ENCODE measurements around the gene KCNJ11. TPM values are rescaled to one million over a fixed set of nuclear protein-coding genes. Genes with fewer than 3 reads are reported as not detected.

Gene KCNJ11
- total and polyA plus RNA-seq, 2 of the 8 experiments (the other 6 are each of a cell fraction or from before 2014, with no cell fraction given): 3.8 to 6.3 TPM

- Histone ChIP-seq H2BK20ac (ENCODE audit: low read length) (no peak overlapping the region), H3K36me3 (ENCODE audit: control insufficient read depth in 2 of 4, insufficient read depth in 4 of 4, low read length in 3 of 4) (no peaks in the 10 kb centered on the region), H3K14ac (ENCODE audit: insufficient read length) (no peak overlapping the region), H3K4me1 (replicated peaks in 1 of 4; ENCODE audit: control insufficient read depth in 3 of 4, insufficient read depth in 4 of 4, low read length in 3 of 4) (0 out of 7 replicates have a peak, but pooled peaks cover 0 to 4% (median 0%) of the 10 kb centered on the region in 4 experiments), H2AFZ (ENCODE audit: low read length) (no peak overlapping the region), H4K8ac (ENCODE audit: extremely low read depth, insufficient read depth, low read length) (no peak overlapping the region), H3K18ac (ENCODE audit: extremely low read depth, low read length) (no peak overlapping the region), H3K23ac (ENCODE audit: insufficient read length) (no peak overlapping the region), H3K23me2 (ENCODE audit: low read depth, low read length) (no peaks in the 10 kb centered on the region), H3K9me3 (ENCODE audit: insufficient read depth in 2 of 2, low read depth in 1 of 2, low read length in 1 of 2) (peaks cover 7 to 9% of the 10 kb centered on the region in 2 experiments; a peak in 2 of 4 replicates), H4K5ac (ENCODE audit: insufficient read length, low read depth, low read length) (no peak overlapping the region), H3K79me2 (ENCODE audit: control insufficient read depth in 1 of 2, insufficient read depth in 2 of 2, low read length in 2 of 2) (no peaks in the 10 kb centered on the region), H2BK120ac (replicated peaks; ENCODE audit: low read depth, low read length) (no peak overlapping the region), H3K27ac (ENCODE audit: low read depth, low read length) (no peak overlapping the region), H2BK5ac (ENCODE audit: low read depth, low read length) (no peak overlapping the region), H2BK12ac (ENCODE audit: low read depth, low read length) (no peak overlapping the region), H3K27me3 (replicated peaks in 1 of 4; ENCODE audit: control insufficient read depth in 3 of 4, extremely low read depth in 1 of 4, insufficient read depth in 3 of 4, low read length in 3 of 4) (no peaks in the 10 kb centered on the region), H3K4ac (replicated peaks; ENCODE audit: insufficient read length, low read depth, low read length) (no peak overlapping the region), H3K79me1 (ENCODE audit: low read depth, low read length) (no peaks in the 10 kb centered on the region; the same call in 1 of the 2 replicates), H3K9ac (replicated peaks in 1 of 4; ENCODE audit: extremely low read depth in 1 of 4, low read depth in 3 of 4, low read length in 3 of 4) (no peak overlapping the region), H2AK5ac (ENCODE audit: low read depth, low read length) (no peak overlapping the region), H3K4me3 (ENCODE audit: extremely low read depth in 1 of 4, insufficient read depth in 2 of 4, low read depth in 3 of 4, low read length in 4 of 4) (no peak overlapping the region), H3K56ac (replicated peaks; ENCODE audit: insufficient read length, low read depth, low read length) (no peak overlapping the region), H4K91ac (replicated peaks; ENCODE audit: insufficient read length, low read length) (no peak overlapping the region), H4K20me1 (replicated peaks in 1 of 2; ENCODE audit: control insufficient read depth in 1 of 2, insufficient read depth in 2 of 2, low read length in 2 of 2) (peaks cover 0 to 3% of the 10 kb centered on the region in 2 experiments), H2BK15ac (ENCODE audit: low read length) (no peak overlapping the region), H3K4me2 (ENCODE audit: insufficient read depth in 1 of 2, low read depth in 2 of 2, low read length in 2 of 2) (no peak overlapping the region)
- 82% methylated on average over 4 of the region's 4 CpGs; no CpG with 5 or more reads in 1 of the 2 experiments for WGBS, 2 experiments (ENCODE audit: extremely low coverage in 1 of 2, insufficient coverage in 1 of 2, insufficient read length in 1 of 2, insufficient replicate concordance in 2 of 2, low coverage in 1 of 2, low lambda C conversion rate in 2 of 2, missing lambda C conversion rate in 1 of 2)
- DNase-seq (ENCODE audit: low read depth in 1 of 2, low spot score in 2 of 2) (no peak), FAIRE-seq (no peak)
- CTCF ChIA-PET (ENCODE audit: partially characterized antibody): interaction anchor here (0.9 to 38.8 kb wide), 8 partner anchors 14 to 152 kb away, joined by 3 to 1414 read pairs (median 32); partner anchors contain the start of gene ABCC8
- POLR2A ChIA-PET (ENCODE audit: partially characterized antibody): interaction anchor here (0.6 kb wide), 1 partner anchor 28 kb away, joined by 3 read pairs; no protein-coding TSS in a partner anchor
- no peak for TF ChIP-seq ASH2L (IDR thresholded peaks at IDR 0.05; ENCODE audit: low read length)
- TF ChIP-seq SP4 (IDR thresholded peaks at IDR 0.05; ENCODE audit: low read length): no peak
- TF ChIP-seq GTF2F1 (IDR thresholded peaks at IDR 0.05; ENCODE audit: borderline replicate concordance, low read depth, low read length): no peak
- TF ChIP-seq HDAC2 (IDR thresholded peaks at IDR 0.05; ENCODE audit: borderline replicate concordance in 1 of 2, low read depth in 2 of 2, low read length in 2 of 2): no peak
- TF ChIP-seq ATF2 (IDR thresholded peaks at IDR 0.05; ENCODE audit: low read length): no peak
- no peak for TF ChIP-seq SIX5 (IDR thresholded peaks at IDR 0.05; ENCODE audit: low read depth, low read length)
- TF ChIP-seq CTCF (IDR thresholded peaks at IDR 0.05; ENCODE audit: control extremely low read depth in 1 of 3, insufficient read depth in 1 of 3, low read depth in 1 of 3, low read length in 3 of 3): no peak
- TF ChIP-seq NRF1 (IDR thresholded peaks at IDR 0.05; ENCODE audit: low read depth, low read length): no peak
- no peak for TF ChIP-seq JUND (IDR thresholded peaks at IDR 0.05; ENCODE audit: low read length)
Measured at GRCh38 chr11:17381156-17381555, 7.3 kb downstream of the KCNJ11 start.
